Dermis microvascular lymphatic vessel endothelial cell (primary cell): ENCODE data around the gene EIPR1. TPM values are rescaled to one million over a fixed set of nuclear protein-coding genes. Genes with fewer than 3 reads are reported as not detected.

ENCODE experiments used
- DNase-seq, 2 donors: peaks; one replicate each; pipeline versions ENCODE4 v3.0.0 to v3.0.0-alpha.2; 2010; ENCODE audit warnings: low read depth in 2 of 2
- total RNA-seq: library from RNA; depleted of rRNA; stranded (reverse); fragments of >200 nt; gene quantifications from 2 replicates; pipeline ENCODE4 v1.2.1, GENCODE V29; 2014

The EIPR1 gene
- total RNA-seq, 1 donor from 2014 or later: 28.8 TPM

GRCh38 chr2:3179626-3180025 is 198.0 kb downstream of the EIPR1 start:
- DNase-seq: no peak

GRCh38 chr2:3179208-3179607 is 198.4 kb downstream of the EIPR1 start:
- no peak for DNase-seq

DNA sequence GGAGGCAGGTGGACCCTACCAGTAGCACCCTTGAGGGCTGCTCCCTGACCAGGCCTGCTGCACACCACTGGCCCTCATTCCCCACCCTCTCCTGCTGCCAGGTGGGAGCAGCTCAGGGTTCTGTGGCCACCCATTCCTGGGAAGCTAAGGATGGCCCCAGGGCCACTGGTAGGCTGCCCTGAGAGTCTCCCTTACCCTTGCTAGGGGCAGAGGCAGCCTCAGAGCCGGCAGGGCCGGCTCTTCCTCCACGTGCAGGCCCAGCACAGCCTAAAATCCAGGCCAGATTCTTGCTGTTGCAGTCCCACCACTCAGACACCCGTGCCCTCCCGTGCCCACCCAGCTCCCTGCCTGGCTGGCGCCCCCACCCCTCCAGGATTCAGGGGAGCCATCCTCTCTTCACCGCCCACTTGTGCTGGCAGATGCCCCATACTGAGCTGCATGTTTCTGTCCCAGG is 199.0 kb downstream of the EIPR1 start:
- DNase-seq: no peak

DNA sequence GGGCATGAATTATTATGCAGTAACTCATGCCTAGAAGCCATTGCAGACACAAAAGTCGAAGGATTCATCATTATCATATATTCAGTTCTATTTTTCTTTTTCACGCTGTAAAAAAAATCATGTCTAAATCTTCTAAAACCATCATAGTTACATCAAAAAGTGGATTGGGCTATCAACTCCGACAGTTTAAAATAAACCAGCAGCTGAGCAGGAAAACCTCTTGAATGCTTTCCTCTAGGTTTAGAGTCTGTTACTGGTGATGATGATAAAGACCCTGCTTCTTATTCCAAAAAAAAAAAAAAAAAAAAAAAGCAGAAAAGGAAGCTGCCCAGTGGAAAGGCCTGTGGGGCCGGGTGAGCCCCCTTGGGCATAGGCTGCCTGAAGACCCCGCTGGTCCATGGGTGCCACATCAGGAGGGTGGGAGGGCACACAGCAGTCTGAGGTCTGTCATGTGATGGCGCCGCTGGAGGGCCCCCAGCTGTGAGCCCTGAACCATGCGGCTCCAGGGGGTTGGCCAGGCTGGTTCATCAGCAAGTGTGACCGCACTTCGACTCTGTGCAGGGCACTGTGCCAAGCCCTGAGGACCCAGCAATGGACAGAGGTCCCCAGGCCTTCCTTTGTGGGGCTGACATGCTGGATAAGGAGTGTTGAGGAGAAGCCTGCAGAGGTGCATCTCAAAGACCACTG is 199.6 kb downstream of the EIPR1 start:
- no peak for DNase-seq

- no peak for DNase-seq
These were observed 200.8 kb downstream of the EIPR1 start for GRCh38 chr2:3176869-3177255.

GRCh38 chr2:3176071-3176868 is 201.3 kb downstream of the EIPR1 start:
- DNase-seq: no peak

DNA sequence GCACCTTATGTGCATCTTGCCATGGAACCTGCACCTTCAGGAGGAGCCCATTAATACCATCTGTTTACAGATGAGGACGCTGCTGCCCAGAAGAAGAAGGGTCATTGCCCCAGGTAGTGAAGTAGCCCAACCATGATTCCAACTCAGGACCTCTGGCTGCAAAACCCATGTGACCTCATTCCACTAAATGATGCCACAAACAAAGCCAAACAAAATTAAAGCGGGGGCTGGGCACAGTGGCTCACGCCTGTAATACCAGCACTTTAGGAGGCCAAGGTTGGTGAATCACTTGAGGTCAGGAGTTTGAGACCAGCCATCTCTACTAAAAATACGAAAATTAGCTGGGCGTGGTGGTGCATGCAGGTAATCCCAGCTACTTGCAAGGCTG is 202.1 kb downstream of the EIPR1 start:
- no peak for DNase-seq

DNA sequence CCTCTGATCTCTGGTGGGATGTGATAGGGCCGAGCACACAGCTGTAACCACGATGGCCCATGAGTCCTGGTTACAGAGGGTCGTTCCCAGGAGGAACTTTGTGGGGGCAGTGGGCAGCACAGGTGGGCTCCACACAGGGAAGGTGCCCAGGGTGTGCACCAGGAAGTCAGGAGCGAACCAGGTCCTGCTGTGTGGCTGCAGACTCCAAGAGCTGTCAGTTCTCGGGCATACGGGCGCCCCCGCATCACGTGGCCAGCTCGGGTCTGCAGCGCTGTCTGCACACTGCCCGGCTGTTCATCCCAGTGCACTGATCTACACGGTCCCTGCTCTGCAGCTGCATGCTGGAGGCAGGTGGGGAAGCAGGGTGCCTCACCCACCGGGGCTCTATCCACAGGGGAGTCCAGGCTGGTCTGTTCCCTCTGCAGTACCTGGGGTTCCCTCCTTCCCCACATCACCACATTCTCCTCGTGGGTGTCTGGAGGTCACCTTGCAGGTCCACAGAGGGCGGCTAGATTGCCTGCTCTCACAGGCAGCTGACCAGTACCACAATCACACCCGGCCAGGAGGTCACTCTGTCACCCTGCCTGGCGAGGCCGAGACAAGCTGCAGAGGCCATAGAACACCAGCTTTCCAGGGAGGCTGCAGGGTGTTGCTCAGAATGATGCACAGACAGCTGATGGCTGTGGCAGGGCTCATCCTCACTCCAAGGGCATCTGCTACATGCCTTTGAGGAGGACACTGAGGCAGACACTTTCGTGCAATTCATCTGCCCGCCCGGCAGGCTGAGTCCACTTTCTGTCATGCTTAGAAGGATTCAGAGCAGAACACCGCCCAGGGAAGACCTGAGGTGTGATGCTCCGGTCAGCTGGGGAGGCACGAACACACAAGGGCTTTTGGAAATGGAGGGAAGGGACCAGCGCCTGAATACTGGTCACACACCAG is 202.7 kb downstream of the EIPR1 start:
- DNase-seq: no peak

GRCh38 chr2:3173031-3173430 is 204.6 kb downstream of the EIPR1 start:
- DNase-seq: no peak

DNA sequence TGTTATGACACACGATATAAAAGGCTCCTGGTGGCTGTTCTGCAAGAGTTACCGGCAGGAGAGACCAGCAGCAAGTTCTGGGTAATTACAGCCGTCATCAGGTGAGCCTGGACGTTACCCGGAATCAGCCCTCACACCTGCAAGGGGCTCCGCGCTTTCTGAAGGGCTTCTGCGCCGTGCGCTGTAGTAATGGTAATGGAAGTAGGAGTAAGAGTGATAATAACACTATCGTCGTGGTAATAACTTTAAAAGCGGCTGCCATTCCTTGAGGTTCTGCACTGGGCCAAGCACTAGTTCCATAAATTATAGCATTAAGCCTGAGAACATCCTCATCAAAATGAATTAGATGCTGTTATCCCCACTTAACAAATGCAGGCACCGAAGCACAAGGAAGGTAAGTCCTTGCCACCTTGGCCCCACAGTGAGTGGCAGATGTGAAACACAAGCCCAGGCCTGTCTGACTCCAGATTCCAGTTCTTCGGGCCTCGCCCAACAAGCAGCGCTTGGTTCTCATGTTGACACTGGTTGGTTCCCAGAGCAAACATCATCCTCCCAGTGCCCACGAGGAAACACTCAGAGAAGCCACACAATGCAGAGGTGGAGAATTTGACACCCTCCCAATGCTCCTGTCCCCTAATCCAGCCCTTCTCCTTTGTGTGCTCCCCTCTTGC is 205.2 kb downstream of the EIPR1 start:
- DNase-seq: no peak

GRCh38 chr2:3171564-3172264 is 205.9 kb downstream of the EIPR1 start:
- no peak for DNase-seq

DNA sequence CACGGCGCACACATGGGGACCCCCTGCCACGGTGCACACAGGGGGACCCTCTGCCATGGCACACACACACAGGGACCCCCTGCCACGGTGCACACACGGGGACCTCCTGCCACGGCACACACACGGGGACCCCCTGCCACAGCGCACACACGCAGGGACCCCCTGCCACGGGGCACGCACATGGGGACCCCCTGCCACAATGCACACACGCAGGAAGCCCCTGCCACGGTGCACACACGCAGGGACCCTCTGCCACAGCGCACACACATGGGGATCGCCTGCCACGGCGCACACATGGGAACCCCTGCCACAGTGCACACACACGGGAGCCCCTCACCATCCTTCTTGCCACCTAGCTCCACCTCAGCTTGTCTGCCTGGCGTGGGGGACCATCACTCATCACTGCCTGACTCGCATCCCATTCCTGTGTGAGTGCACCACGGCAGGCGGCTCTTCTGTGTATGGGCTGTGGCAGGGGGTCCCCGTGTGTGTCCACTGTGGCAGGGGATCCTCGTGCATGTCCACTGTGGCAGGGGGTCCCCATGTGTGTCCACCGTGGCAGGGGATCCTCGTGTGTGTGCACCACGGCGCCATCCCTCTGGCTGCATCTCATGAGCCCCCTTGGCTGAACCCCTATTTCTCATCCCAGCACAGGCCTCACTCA is 206.7 kb downstream of the EIPR1 start:
- DNase-seq: no peak

- DNase-seq: peak in 1 of 2 donors; percentile 21
These were observed 208.3 kb downstream of the EIPR1 start for GRCh38 chr2:3169106-3169870.

DNA sequence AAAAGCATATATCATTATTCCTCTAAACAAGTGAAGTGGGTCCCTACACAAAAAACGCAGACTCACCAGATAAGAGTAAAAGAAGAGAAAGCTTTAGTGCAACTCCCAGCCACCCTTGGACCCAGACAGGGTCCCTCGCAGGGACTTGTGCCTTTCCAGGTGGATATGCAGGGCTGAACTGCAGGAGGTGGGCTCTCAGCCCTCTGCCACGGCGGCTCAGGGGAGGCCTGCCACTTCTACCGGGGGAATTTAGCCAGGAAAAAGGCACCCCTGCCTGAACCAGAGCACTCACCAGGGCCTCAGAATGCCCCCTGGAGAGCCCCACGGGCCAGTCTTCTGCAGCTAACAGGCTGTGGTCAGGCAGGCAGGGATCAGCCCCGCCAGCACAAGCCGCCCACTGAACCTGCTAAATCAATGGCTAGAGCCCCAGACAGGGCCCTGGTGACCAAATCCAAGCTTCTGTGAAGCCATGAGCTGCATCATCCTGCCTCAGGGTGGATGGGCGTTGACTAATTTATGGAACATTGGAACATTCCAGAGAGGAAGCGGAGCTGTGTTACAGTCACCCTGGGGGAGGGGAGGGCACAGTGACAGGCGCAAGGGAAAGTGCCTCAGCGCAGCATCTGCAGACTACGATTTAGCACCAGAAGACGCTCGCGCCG is 209.3 kb downstream of the EIPR1 start:
- DNase-seq: peak; percentile 59 to 68

GRCh38 chr2:3163401-3163800 is 214.2 kb downstream of the EIPR1 start:
- DNase-seq: no peak

GRCh38 chr2:3162442-3163077 is 215.1 kb downstream of the EIPR1 start:
- no peak for DNase-seq

DNA sequence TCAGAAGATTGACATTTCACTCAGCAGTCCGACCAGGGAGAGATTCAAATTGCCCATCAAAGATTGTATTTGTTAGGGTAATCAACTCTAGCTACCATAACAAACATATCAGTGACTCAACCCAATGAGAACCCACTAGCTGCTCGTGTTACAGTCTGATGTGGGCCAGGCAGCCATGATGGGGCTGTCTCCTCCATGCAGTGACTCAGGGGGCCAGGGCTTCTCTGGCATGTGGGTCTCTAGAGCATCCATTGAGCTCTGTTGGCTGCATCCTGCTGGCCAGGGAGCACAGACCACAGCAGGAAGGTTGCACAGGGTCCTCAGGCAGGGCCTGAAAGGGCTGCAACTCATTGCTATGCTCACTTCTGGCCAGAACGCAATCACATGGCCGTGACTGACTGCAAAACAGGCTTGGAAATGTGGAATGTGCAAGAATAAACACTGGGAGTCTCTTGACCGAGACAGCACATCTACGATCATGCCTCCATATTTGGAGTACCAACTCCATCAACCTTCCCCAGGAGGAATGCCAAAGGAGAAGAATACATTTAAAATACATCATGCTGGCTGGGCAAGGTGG is 216.8 kb downstream of the EIPR1 start:
- DNase-seq: no peak
